ENCODE measurements around the gene EFNB1.

EFNB1 gene

GRCh38 chrX:68837119-68837518 lies 8.3 kb downstream of the EFNB1 start:
- Histone ChIP-seq H3K4me3 (ENCODE audit: low read length) (no peak overlapping the region), H3K9me3 (replicated peaks; ENCODE audit: low read length) (no peaks in the 10 kb centered on the region), H3K4me1 (ENCODE audit: control insufficient read depth, insufficient read depth, low read length) (peaks cover 10% of the 10 kb centered on the region), H3K4me2 (ENCODE audit: low read length) (no peak overlapping the region), H3K9ac (ENCODE audit: low read depth, low read length) (no peak overlapping the region), H3K27me3 (ENCODE audit: control insufficient read depth, insufficient read depth, low read length) (no peaks in the 10 kb centered on the region), H3K36me3 (ENCODE audit: insufficient read depth, low read length) (no peaks in the 10 kb centered on the region)

- Histone ChIP-seq H3K36me3 (ENCODE audit: insufficient read depth, low read length) (no peaks in the 10 kb centered on the region), H3K27me3 (ENCODE audit: control insufficient read depth, insufficient read depth, low read length) (no peaks in the 10 kb centered on the region), H3K4me3 (ENCODE audit: low read length) (no peak overlapping the region), H3K9me3 (replicated peaks; ENCODE audit: low read length) (no peaks in the 10 kb centered on the region), H3K9ac (ENCODE audit: low read depth, low read length) (no peak overlapping the region), H3K4me2 (ENCODE audit: low read length) (no peak overlapping the region), H3K4me1 (ENCODE audit: control insufficient read depth, insufficient read depth, low read length) (peaks cover 10% of the 10 kb centered on the region)
Measured at GRCh38 chrX:68838571-68838910, 9.7 kb downstream of the EFNB1 start.

GRCh38 chrX:68839771-68840170 lies 10.9 kb downstream of the EFNB1 start:
- no peak overlapping the region for H3K9ac ChIP-seq (ENCODE audit: low read depth, low read length)
- peaks cover under 1% of the 10 kb centered on the region for H3K4me1 ChIP-seq (ENCODE audit: control insufficient read depth, insufficient read depth, low read length)
- no peak overlapping the region for H3K4me2 ChIP-seq (ENCODE audit: low read length)
- no peaks in the 10 kb centered on the region for H3K36me3 ChIP-seq (ENCODE audit: insufficient read depth, low read length)
- H3K27me3 ChIP-seq (ENCODE audit: control insufficient read depth, insufficient read depth, low read length): no peaks in the 10 kb centered on the region
- H3K9me3 ChIP-seq (replicated peaks; ENCODE audit: low read length): no peaks in the 10 kb centered on the region
- H3K4me3 ChIP-seq (ENCODE audit: low read length): no peak overlapping the region

DNA sequence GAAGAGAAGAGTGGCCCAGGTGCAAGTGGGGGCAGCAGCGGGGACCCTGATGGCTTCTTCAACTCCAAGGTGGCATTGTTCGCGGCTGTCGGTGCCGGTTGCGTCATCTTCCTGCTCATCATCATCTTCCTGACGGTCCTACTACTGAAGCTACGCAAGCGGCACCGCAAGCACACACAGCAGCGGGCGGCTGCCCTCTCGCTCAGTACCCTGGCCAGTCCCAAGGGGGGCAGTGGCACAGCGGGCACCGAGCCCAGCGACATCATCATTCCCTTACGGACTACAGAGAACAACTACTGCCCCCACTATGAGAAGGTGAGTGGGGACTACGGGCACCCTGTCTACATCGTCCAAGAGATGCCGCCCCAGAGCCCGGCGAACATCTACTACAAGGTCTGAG lies 11.4 kb downstream of the EFNB1 start:
- no peak overlapping the region for H3K9ac ChIP-seq (ENCODE audit: low read depth, low read length)
- no peak overlapping the region for H3K4me2 ChIP-seq (ENCODE audit: low read length)
- H3K4me1 ChIP-seq (ENCODE audit: control insufficient read depth, insufficient read depth, low read length): no peaks in the 10 kb centered on the region
- no peaks in the 10 kb centered on the region for H3K27me3 ChIP-seq (ENCODE audit: control insufficient read depth, insufficient read depth, low read length)
- H3K36me3 ChIP-seq (ENCODE audit: insufficient read depth, low read length): no peaks in the 10 kb centered on the region
- no peaks in the 10 kb centered on the region for H3K9me3 ChIP-seq (replicated peaks; ENCODE audit: low read length)
- no peak overlapping the region for H3K4me3 ChIP-seq (ENCODE audit: low read length)

DNA sequence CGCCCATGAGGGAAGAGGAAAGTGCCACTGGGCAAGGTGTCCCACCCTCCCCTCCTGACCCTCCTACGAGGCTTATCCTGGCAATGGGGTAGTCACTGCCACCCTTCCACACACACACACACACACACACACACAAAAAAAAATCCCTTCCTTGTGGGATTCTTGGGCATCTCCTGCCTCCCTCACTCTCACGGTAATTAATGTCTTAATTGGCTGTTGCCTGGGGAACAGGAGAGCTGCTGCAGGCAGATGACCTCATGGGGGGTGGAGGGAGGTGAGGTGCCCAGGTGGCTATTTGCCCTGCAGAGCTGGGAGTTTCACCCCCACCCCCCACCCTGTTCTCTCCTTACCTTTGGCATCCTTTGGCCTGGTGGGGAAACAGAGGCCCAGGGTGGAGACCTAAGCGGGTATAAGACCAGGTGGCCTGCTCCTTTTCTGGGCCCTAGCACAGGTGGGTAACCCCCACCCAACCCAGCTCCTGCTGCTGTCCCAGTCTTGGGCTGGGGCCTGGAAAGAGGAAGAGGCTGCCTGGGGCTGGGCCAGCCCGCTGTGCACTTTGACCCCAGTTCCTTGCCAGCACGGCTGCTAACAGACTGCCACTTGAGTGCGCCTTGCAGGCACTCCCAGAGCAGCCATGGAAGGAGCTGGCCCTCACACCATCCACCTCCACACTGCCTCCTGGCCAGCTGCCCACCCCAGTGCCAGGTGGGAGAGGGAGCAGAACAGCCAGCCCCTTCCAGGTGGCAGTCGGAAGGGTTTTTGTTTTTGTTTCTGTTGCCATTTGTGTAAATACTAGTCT lies 12.6 kb downstream of the EFNB1 start:
- H3K27me3 ChIP-seq (ENCODE audit: control insufficient read depth, insufficient read depth, low read length): no peaks in the 10 kb centered on the region
- no peak overlapping the region for H3K4me3 ChIP-seq (ENCODE audit: low read length)
- no peaks in the 10 kb centered on the region for H3K36me3 ChIP-seq (ENCODE audit: insufficient read depth, low read length)
- H3K4me2 ChIP-seq (ENCODE audit: low read length): no peak overlapping the region
- no peaks in the 10 kb centered on the region for H3K9me3 ChIP-seq (replicated peaks; ENCODE audit: low read length)
- H3K4me1 ChIP-seq (ENCODE audit: control insufficient read depth, insufficient read depth, low read length): no peaks in the 10 kb centered on the region
- H3K9ac ChIP-seq (ENCODE audit: low read depth, low read length): no peak overlapping the region

- no peaks in the 10 kb centered on the region for H3K4me1 ChIP-seq (ENCODE audit: control insufficient read depth, insufficient read depth, low read length)
- no peak overlapping the region for H3K4me2 ChIP-seq (ENCODE audit: low read length)
- no peaks in the 10 kb centered on the region for H3K36me3 ChIP-seq (ENCODE audit: insufficient read depth, low read length)
- no peak overlapping the region for H3K9ac ChIP-seq (ENCODE audit: low read depth, low read length)
- H3K9me3 ChIP-seq (replicated peaks; ENCODE audit: low read length): no peaks in the 10 kb centered on the region
- no peaks in the 10 kb centered on the region for H3K27me3 ChIP-seq (ENCODE audit: control insufficient read depth, insufficient read depth, low read length)
- H3K4me3 ChIP-seq (ENCODE audit: low read length): no peak overlapping the region
Measured at GRCh38 chrX:68842351-68842750, 13.5 kb downstream of the EFNB1 start.

- Histone ChIP-seq H3K4me2 (ENCODE audit: low read length) (no peak overlapping the region), H3K4me3 (ENCODE audit: low read length) (no peak overlapping the region), H3K27me3 (ENCODE audit: control insufficient read depth, insufficient read depth, low read length) (no peaks in the 10 kb centered on the region), H3K36me3 (ENCODE audit: insufficient read depth, low read length) (no peaks in the 10 kb centered on the region), H3K9me3 (replicated peaks; ENCODE audit: low read length) (no peaks in the 10 kb centered on the region), H3K9ac (ENCODE audit: low read depth, low read length) (no peak overlapping the region), H3K4me1 (ENCODE audit: control insufficient read depth, insufficient read depth, low read length) (no peaks in the 10 kb centered on the region)
Measured at GRCh38 chrX:68842781-68843581, 14.2 kb downstream of the EFNB1 start.

- H3K9ac ChIP-seq (ENCODE audit: low read depth, low read length): no peak overlapping the region
- H3K9me3 ChIP-seq (replicated peaks; ENCODE audit: low read length): no peaks in the 10 kb centered on the region
- H3K4me1 ChIP-seq (ENCODE audit: control insufficient read depth, insufficient read depth, low read length): no peaks in the 10 kb centered on the region
- H3K4me3 ChIP-seq (ENCODE audit: low read length): no peak overlapping the region
- no peak overlapping the region for H3K4me2 ChIP-seq (ENCODE audit: low read length)
- no peaks in the 10 kb centered on the region for H3K27me3 ChIP-seq (ENCODE audit: control insufficient read depth, insufficient read depth, low read length)
- no peaks in the 10 kb centered on the region for H3K36me3 ChIP-seq (ENCODE audit: insufficient read depth, low read length)
Measured at GRCh38 chrX:68843992-68844391, 15.2 kb downstream of the EFNB1 start.

GRCh38 chrX:68844581-68844980 lies 15.8 kb downstream of the EFNB1 start:
- Histone ChIP-seq H3K4me1 (ENCODE audit: control insufficient read depth, insufficient read depth, low read length) (no peaks in the 10 kb centered on the region), H3K27me3 (ENCODE audit: control insufficient read depth, insufficient read depth, low read length) (no peaks in the 10 kb centered on the region), H3K9ac (ENCODE audit: low read depth, low read length) (no peak overlapping the region), H3K4me2 (ENCODE audit: low read length) (no peak overlapping the region), H3K4me3 (ENCODE audit: low read length) (no peak overlapping the region), H3K36me3 (ENCODE audit: insufficient read depth, low read length) (no peaks in the 10 kb centered on the region), H3K9me3 (replicated peaks; ENCODE audit: low read length) (no peaks in the 10 kb centered on the region)

DNA sequence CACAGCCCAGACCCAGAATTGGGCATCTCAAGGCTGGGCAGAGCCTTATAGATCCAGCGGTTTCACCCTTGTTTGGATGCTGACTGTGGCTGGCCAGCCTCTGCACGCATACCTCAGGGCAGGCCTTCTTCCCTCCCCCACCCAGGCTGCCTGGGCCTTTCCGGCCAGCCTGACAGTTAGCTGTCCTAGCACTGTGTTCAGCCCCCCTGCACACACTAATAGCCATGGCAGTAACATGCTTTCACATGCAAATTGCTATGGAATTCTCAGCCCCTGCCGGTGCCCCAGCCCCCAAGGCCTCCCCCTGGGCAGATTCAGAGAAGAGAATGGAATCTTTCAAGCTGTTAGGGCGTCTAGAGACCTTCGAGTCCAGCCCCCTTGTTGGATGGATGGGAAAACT lies 17.7 kb downstream of the EFNB1 start:
- no peak overlapping the region for H3K4me3 ChIP-seq (ENCODE audit: low read length)
- no peaks in the 10 kb centered on the region for H3K9me3 ChIP-seq (replicated peaks; ENCODE audit: low read length)
- no peaks in the 10 kb centered on the region for H3K4me1 ChIP-seq (ENCODE audit: control insufficient read depth, insufficient read depth, low read length)
- H3K4me2 ChIP-seq (ENCODE audit: low read length): no peak overlapping the region
- no peak overlapping the region for H3K9ac ChIP-seq (ENCODE audit: low read depth, low read length)
- H3K36me3 ChIP-seq (ENCODE audit: insufficient read depth, low read length): no peaks in the 10 kb centered on the region
- peaks cover under 1% of the 10 kb centered on the region for H3K27me3 ChIP-seq (ENCODE audit: control insufficient read depth, insufficient read depth, low read length)

GRCh38 chrX:68847172-68847571 lies 18.4 kb downstream of the EFNB1 start:
- Histone ChIP-seq H3K9me3 (replicated peaks; ENCODE audit: low read length) (no peaks in the 10 kb centered on the region), H3K27me3 (ENCODE audit: control insufficient read depth, insufficient read depth, low read length) (peaks cover 6% of the 10 kb centered on the region), H3K4me3 (ENCODE audit: low read length) (no peak overlapping the region), H3K4me2 (ENCODE audit: low read length) (no peak overlapping the region), H3K9ac (ENCODE audit: low read depth, low read length) (no peak overlapping the region), H3K4me1 (ENCODE audit: control insufficient read depth, insufficient read depth, low read length) (no peaks in the 10 kb centered on the region), H3K36me3 (ENCODE audit: insufficient read depth, low read length) (no peaks in the 10 kb centered on the region)
